ENCODE results near the gene MSL2. TPM values are rescaled to one million over a fixed set of nuclear protein-coding genes. Genes with fewer than 3 reads are reported as not detected.
"Not testable (repeated sequence)": the region's sequence is repeated elsewhere in the genome, so short reads cannot be mapped to it uniquely, and the experiment has no call there.

The MSL2 gene
- total RNA-seq, 4 donors from 2014 or later = 18.2 to 34.3 (median 27.8) TPM

DNA sequence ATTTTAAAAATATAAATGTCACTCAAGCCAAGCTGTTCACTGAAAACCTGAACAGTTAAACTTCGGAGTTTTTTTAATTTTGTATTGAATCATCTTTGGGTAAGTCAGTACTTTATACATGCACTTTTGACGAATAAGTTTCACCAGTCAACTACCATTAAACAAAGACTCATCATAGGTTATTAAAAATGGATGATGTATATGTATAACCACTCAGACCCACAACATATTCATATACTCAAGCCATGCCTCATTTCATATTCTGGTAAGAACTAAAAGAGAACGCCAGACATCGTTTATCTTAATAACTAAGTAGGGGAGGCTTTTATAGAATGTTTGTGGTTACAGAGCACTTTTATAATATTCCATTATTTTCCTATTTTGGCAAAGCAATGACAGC is 18.3 kb downstream of the MSL2 start:
- H3K36me3 ChIP-seq = no peaks in the 10 kb centered on the region

GRCh38 chr3:136173939-136174490 is 22.1 kb downstream of the MSL2 start:
- ATAC-seq = no peak
- peaks cover 0 to 90% (median 25%) of the 10 kb centered on the region in 3 donors for H3K4me1 ChIP-seq

More for the DNA sequence above, 18.3 kb downstream of the MSL2 start:
- H3K4me1 ChIP-seq = peaks cover 0 to 91% (median 16%) of the 10 kb centered on the region in 3 donors
- H3K27ac ChIP-seq = no peak overlapping the region
- 24 to 41% methylated on average over 4 of the region's 4 CpGs for WGBS, 2 donors (ENCODE audit: low coverage in 1 of 2)
- no peak overlapping the region for H3K4me3 ChIP-seq
- H3K9me3 ChIP-seq = no peaks in the 10 kb centered on the region
- no peak for ATAC-seq
- TF ChIP-seq, protein P1, sequence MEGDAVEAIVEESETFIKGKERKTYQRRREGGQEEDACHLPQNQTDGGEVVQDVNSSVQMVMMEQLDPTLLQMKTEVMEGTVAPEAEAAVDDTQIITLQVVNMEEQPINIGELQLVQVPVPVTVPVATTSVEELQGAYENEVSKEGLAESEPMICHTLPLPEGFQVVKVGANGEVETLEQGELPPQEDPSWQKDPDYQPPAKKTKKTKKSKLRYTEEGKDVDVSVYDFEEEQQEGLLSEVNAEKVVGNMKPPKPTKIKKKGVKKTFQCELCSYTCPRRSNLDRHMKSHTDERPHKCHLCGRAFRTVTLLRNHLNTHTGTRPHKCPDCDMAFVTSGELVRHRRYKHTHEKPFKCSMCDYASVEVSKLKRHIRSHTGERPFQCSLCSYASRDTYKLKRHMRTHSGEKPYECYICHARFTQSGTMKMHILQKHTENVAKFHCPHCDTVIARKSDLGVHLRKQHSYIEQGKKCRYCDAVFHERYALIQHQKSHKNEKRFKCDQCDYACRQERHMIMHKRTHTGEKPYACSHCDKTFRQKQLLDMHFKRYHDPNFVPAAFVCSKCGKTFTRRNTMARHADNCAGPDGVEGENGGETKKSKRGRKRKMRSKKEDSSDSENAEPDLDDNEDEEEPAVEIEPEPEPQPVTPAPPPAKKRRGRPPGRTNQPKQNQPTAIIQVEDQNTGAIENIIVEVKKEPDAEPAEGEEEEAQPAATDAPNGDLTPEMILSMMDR (IDR thresholded peaks at IDR 0.05) = no peak
- TF ChIP-seq POLR2A (IDR thresholded peaks at IDR 0.05) (no peak), POLR2AphosphoS5 (IDR thresholded peaks at IDR 0.05) (no peak), EP300 (IDR thresholded peaks at IDR 0.05) (no peak)
- no peaks in the 10 kb centered on the region for H3K27me3 ChIP-seq

DNA sequence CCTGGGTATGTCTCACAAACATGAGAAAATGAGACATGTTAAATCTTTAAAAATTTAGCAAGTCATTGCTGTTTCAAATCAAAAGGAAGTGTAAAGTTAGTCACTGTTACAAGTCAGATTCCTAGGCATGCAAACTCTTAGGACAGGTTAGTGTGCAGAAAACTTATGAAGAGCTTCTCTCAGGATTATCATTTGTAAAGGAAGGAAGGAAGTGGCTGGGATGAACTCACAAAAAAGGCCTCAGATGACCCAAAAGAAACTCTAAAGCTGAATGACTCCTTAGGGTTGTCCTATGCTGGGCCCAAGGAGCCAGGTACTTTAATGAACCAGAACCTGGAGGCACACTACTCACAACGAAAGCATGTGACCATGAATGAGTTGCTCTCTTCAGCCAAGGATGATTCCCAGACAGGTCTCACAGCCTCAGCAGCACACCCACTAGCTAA is 25.0 kb downstream of the MSL2 start:
- Histone ChIP-seq H3K27me3 (no peaks in the 10 kb centered on the region), H3K4me1 (peaks cover 0 to 75% (median 22%) of the 10 kb centered on the region in 3 donors), H3K9me3 (no peaks in the 10 kb centered on the region), H3K4me3 (no peak overlapping the region), H3K27ac (no peak overlapping the region), H3K36me3 (no peaks in the 10 kb centered on the region)
- ATAC-seq = no peak
- TF ChIP-seq, protein P1 (IDR thresholded peaks at IDR 0.05) = no peak
- TF ChIP-seq EP300 (IDR thresholded peaks at IDR 0.05) = no peak
- no peak for TF ChIP-seq POLR2AphosphoS5 (IDR thresholded peaks at IDR 0.05)
- TF ChIP-seq POLR2A (IDR thresholded peaks at IDR 0.05) = no peak
- WGBS, 2 donors (ENCODE audit: low coverage in 1 of 2) = 43 to 63% methylated on average over 1 of the region's 1 CpG

More at GRCh38 chr3:136173939-136174490, 22.1 kb downstream of the MSL2 start:
- Histone ChIP-seq H3K27me3 (no peaks in the 10 kb centered on the region), H3K9me3 (no peaks in the 10 kb centered on the region), H3K27ac (no peak overlapping the region), H3K4me3 (no peak overlapping the region), H3K36me3 (no peaks in the 10 kb centered on the region)
- TF ChIP-seq POLR2A (IDR thresholded peaks at IDR 0.05) (no peak), POLR2AphosphoS5 (IDR thresholded peaks at IDR 0.05) (no peak), EP300 (IDR thresholded peaks at IDR 0.05) (no peak)
- TF ChIP-seq, protein P1 (IDR thresholded peaks at IDR 0.05) = no peak

GRCh38 chr3:136168236-136168635 is 27.9 kb downstream of the MSL2 start:
- H3K27me3 ChIP-seq, H3K27ac ChIP-seq, H3K9me3 ChIP-seq, H3K36me3 ChIP-seq, ATAC-seq, H3K4me3 ChIP-seq: not testable (repeated sequence)
- H3K4me1 ChIP-seq = peaks cover 0 to 75% (median 11%) of the 10 kb centered on the region in 3 donors
- 87 to 98% methylated on average over 4 of the region's 4 CpGs for WGBS, 2 donors (ENCODE audit: low coverage in 1 of 2)

GRCh38 chr3:136166507-136166906 is 29.6 kb downstream of the MSL2 start:
- Histone ChIP-seq H3K36me3 (no peaks in the 10 kb centered on the region), H3K27me3 (no peaks in the 10 kb centered on the region), H3K27ac (no peak overlapping the region), H3K4me1 (peaks cover 0 to 74% (median 8%) of the 10 kb centered on the region in 3 donors), H3K9me3 (no peaks in the 10 kb centered on the region), H3K4me3 (no peak overlapping the region)
- WGBS, 2 donors (ENCODE audit: low coverage in 1 of 2) = 50 to 56% methylated on average over 3 of the region's 3 CpGs
- ATAC-seq = no peak
- TF ChIP-seq, protein P1 (IDR thresholded peaks at IDR 0.05) = no peak
- TF ChIP-seq POLR2AphosphoS5 (IDR thresholded peaks at IDR 0.05) = no peak
- no peak for TF ChIP-seq POLR2A (IDR thresholded peaks at IDR 0.05)
- TF ChIP-seq EP300 (IDR thresholded peaks at IDR 0.05) = no peak

DNA sequence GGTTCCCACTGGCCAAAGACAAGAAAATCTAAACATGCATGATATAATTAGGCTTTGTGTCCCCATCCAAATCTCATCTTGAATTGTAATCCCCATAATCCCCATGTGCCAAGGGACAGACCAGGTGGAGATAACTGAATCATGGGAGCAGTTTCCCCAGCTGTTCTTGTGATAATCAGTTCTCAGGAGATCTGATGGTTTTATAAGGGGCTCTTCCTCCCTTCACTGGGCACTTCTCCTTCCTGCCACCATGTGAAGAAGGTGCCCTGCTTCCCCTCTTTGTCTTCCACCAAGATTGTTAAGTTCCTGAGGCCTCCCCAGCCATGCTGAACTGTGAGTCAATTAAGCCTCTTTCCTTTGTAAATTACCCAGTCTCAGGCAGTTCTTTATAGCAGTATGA is 32.5 kb downstream of the MSL2 start:
- not testable (repeated sequence) for H3K27me3 ChIP-seq, H3K4me3 ChIP-seq, H3K27ac ChIP-seq, ATAC-seq, H3K9me3 ChIP-seq, H3K36me3 ChIP-seq
- H3K4me1 ChIP-seq = peaks cover 0 to 62% (median 0%) of the 10 kb centered on the region in 3 donors
